Measurements from ENCODE around the gene CC2D2A. TPM values are rescaled to one million over a fixed set of nuclear protein-coding genes. Genes with fewer than 3 reads are reported as not detected.

Gene CC2D2A
- total and polyA plus RNA-seq, 2 donors: 3.3 to 3.5 TPM

- DNase-seq (ENCODE audit: low read depth in 6 of 9, low spot score in 9 of 9): no peak
- Histone ChIP-seq H3K9me3 (ENCODE audit: control insufficient read depth in 2 of 2, insufficient read depth in 1 of 2, low read length in 1 of 2) (no peaks in the 10 kb centered on the region), H3K4me3 (ENCODE audit: low read length in 2 of 2) (no peak overlapping the region), H3K27ac (ENCODE audit: low read depth in 1 of 2, low read length in 1 of 2) (no peak overlapping the region), H3K4me1 (ENCODE audit: control insufficient read depth in 2 of 2, insufficient read depth in 2 of 2, low read length in 2 of 2) (peaks cover 0 to 2% of the 10 kb centered on the region in 2 donors), H3K27me3 (ENCODE audit: control insufficient read depth in 2 of 2, insufficient read depth in 1 of 2, low read length in 1 of 2) (no peaks in the 10 kb centered on the region), H3K36me3 (ENCODE audit: control insufficient read depth in 2 of 2, insufficient read depth in 2 of 2, low read length in 1 of 2) (no peaks in the 10 kb centered on the region)
- 96% methylated on average over 2 of the region's 2 CpGs for WGBS
Observed at GRCh38 chr4:15481961-15482745, 12.5 kb downstream of the CC2D2A start.

GRCh38 chr4:15482842-15483241 lies 13.2 kb downstream of the CC2D2A start:
- Histone ChIP-seq H3K27me3 (ENCODE audit: control insufficient read depth in 2 of 2, insufficient read depth in 1 of 2, low read length in 1 of 2) (no peaks in the 10 kb centered on the region), H3K36me3 (ENCODE audit: control insufficient read depth in 2 of 2, insufficient read depth in 2 of 2, low read length in 1 of 2) (no peaks in the 10 kb centered on the region), H3K4me1 (ENCODE audit: control insufficient read depth in 2 of 2, insufficient read depth in 2 of 2, low read length in 2 of 2) (peaks cover 0 to 2% of the 10 kb centered on the region in 2 donors), H3K4me3 (ENCODE audit: low read length in 2 of 2) (no peak overlapping the region), H3K27ac (ENCODE audit: low read depth in 1 of 2, low read length in 1 of 2) (no peak overlapping the region), H3K9me3 (ENCODE audit: control insufficient read depth in 2 of 2, insufficient read depth in 1 of 2, low read length in 1 of 2) (no peaks in the 10 kb centered on the region)
- WGBS: 95% methylated on average over 2 of the region's 2 CpGs
- no peak for DNase-seq (ENCODE audit: low read depth in 6 of 9, low spot score in 9 of 9)

- no peaks in the 10 kb centered on the region for H3K36me3 ChIP-seq (ENCODE audit: control insufficient read depth in 2 of 2, insufficient read depth in 2 of 2, low read length in 1 of 2)
- H3K27ac ChIP-seq (ENCODE audit: low read depth in 1 of 2, low read length in 1 of 2): no peak overlapping the region
- H3K9me3 ChIP-seq (ENCODE audit: control insufficient read depth in 2 of 2, insufficient read depth in 1 of 2, low read length in 1 of 2): peaks cover 0 to 3% of the 10 kb centered on the region in 2 donors
- H3K27me3 ChIP-seq (ENCODE audit: control insufficient read depth in 2 of 2, insufficient read depth in 1 of 2, low read length in 1 of 2): no peaks in the 10 kb centered on the region
- no peaks in the 10 kb centered on the region for H3K4me1 ChIP-seq (ENCODE audit: control insufficient read depth in 2 of 2, insufficient read depth in 2 of 2, low read length in 2 of 2)
- DNase-seq (ENCODE audit: low read depth in 6 of 9, low spot score in 9 of 9): no peak
- H3K4me3 ChIP-seq (ENCODE audit: low read length in 2 of 2): no peak overlapping the region
Observed at GRCh38 chr4:15488136-15488535, 18.5 kb downstream of the CC2D2A start.

- Histone ChIP-seq H3K36me3 (ENCODE audit: control insufficient read depth in 2 of 2, insufficient read depth in 2 of 2, low read length in 1 of 2) (no peaks in the 10 kb centered on the region), H3K9me3 (ENCODE audit: control insufficient read depth in 2 of 2, insufficient read depth in 1 of 2, low read length in 1 of 2) (peaks cover 0 to 3% of the 10 kb centered on the region in 2 donors), H3K4me1 (ENCODE audit: control insufficient read depth in 2 of 2, insufficient read depth in 2 of 2, low read length in 2 of 2) (no peaks in the 10 kb centered on the region), H3K27ac (ENCODE audit: low read depth in 1 of 2, low read length in 1 of 2) (no peak overlapping the region), H3K27me3 (ENCODE audit: control insufficient read depth in 2 of 2, insufficient read depth in 1 of 2, low read length in 1 of 2) (no peaks in the 10 kb centered on the region), H3K4me3 (ENCODE audit: low read length in 2 of 2) (no peak overlapping the region)
- DNase-seq (ENCODE audit: low read depth in 6 of 9, low spot score in 9 of 9): no peak
- 97% methylated on average over 6 of the region's 6 CpGs for WGBS
Observed at GRCh38 chr4:15488658-15489470, 19.2 kb downstream of the CC2D2A start.

- no peak overlapping the region for H3K4me3 ChIP-seq (ENCODE audit: low read length in 2 of 2)
- no peaks in the 10 kb centered on the region for H3K36me3 ChIP-seq (ENCODE audit: control insufficient read depth in 2 of 2, insufficient read depth in 2 of 2, low read length in 1 of 2)
- H3K27me3 ChIP-seq (ENCODE audit: control insufficient read depth in 2 of 2, insufficient read depth in 1 of 2, low read length in 1 of 2): no peaks in the 10 kb centered on the region
- no peak overlapping the region for H3K27ac ChIP-seq (ENCODE audit: low read depth in 1 of 2, low read length in 1 of 2)
- 95% methylated on average over 2 of the region's 2 CpGs for WGBS
- no peaks in the 10 kb centered on the region for H3K4me1 ChIP-seq (ENCODE audit: control insufficient read depth in 2 of 2, insufficient read depth in 2 of 2, low read length in 2 of 2)
- peaks cover 0 to 3% of the 10 kb centered on the region in 2 donors for H3K9me3 ChIP-seq (ENCODE audit: control insufficient read depth in 2 of 2, insufficient read depth in 1 of 2, low read length in 1 of 2)
- DNase-seq (ENCODE audit: low read depth in 6 of 9, low spot score in 9 of 9): no peak
Observed at GRCh38 chr4:15489551-15489950, 19.9 kb downstream of the CC2D2A start.

GRCh38 chr4:15493411-15493810 lies 23.7 kb downstream of the CC2D2A start:
- H3K9me3 ChIP-seq (ENCODE audit: control insufficient read depth in 2 of 2, insufficient read depth in 1 of 2, low read length in 1 of 2): peaks cover 0 to 3% of the 10 kb centered on the region in 2 donors

GRCh38 chr4:15495621-15496020 lies 25.9 kb downstream of the CC2D2A start:
- Histone ChIP-seq H3K36me3 (ENCODE audit: control insufficient read depth in 2 of 2, insufficient read depth in 2 of 2, low read length in 1 of 2) (no peaks in the 10 kb centered on the region), H3K27me3 (ENCODE audit: control insufficient read depth in 2 of 2, insufficient read depth in 1 of 2, low read length in 1 of 2) (no peaks in the 10 kb centered on the region), H3K4me3 (ENCODE audit: low read length in 2 of 2) (no peak overlapping the region), H3K4me1 (ENCODE audit: control insufficient read depth in 2 of 2, insufficient read depth in 2 of 2, low read length in 2 of 2) (no peaks in the 10 kb centered on the region), H3K9me3 (ENCODE audit: control insufficient read depth in 2 of 2, insufficient read depth in 1 of 2, low read length in 1 of 2) (no peaks in the 10 kb centered on the region), H3K27ac (ENCODE audit: low read depth in 1 of 2, low read length in 1 of 2) (no peak overlapping the region)
- no peak for DNase-seq (ENCODE audit: low read depth in 6 of 9, low spot score in 9 of 9)
- 100% methylated on average over 1 of the region's 1 CpG for WGBS

More at GRCh38 chr4:15493411-15493810, 23.7 kb downstream of the CC2D2A start:
- no peak for DNase-seq (ENCODE audit: low read depth in 6 of 9, low spot score in 9 of 9)
- no peak overlapping the region for H3K4me3 ChIP-seq (ENCODE audit: low read length in 2 of 2)
- no peak overlapping the region for H3K27ac ChIP-seq (ENCODE audit: low read depth in 1 of 2, low read length in 1 of 2)
- H3K27me3 ChIP-seq (ENCODE audit: control insufficient read depth in 2 of 2, insufficient read depth in 1 of 2, low read length in 1 of 2): no peaks in the 10 kb centered on the region
- no peaks in the 10 kb centered on the region for H3K36me3 ChIP-seq (ENCODE audit: control insufficient read depth in 2 of 2, insufficient read depth in 2 of 2, low read length in 1 of 2)
- H3K4me1 ChIP-seq (ENCODE audit: control insufficient read depth in 2 of 2, insufficient read depth in 2 of 2, low read length in 2 of 2): no peaks in the 10 kb centered on the region

- Histone ChIP-seq H3K9me3 (ENCODE audit: control insufficient read depth in 2 of 2, insufficient read depth in 1 of 2, low read length in 1 of 2) (no peaks in the 10 kb centered on the region), H3K4me1 (ENCODE audit: control insufficient read depth in 2 of 2, insufficient read depth in 2 of 2, low read length in 2 of 2) (no peaks in the 10 kb centered on the region), H3K36me3 (ENCODE audit: control insufficient read depth in 2 of 2, insufficient read depth in 2 of 2, low read length in 1 of 2) (no peaks in the 10 kb centered on the region), H3K27ac (ENCODE audit: low read depth in 1 of 2, low read length in 1 of 2) (no peak overlapping the region), H3K4me3 (ENCODE audit: low read length in 2 of 2) (no peak overlapping the region), H3K27me3 (ENCODE audit: control insufficient read depth in 2 of 2, insufficient read depth in 1 of 2, low read length in 1 of 2) (no peaks in the 10 kb centered on the region)
- no peak for DNase-seq (ENCODE audit: low read depth in 6 of 9, low spot score in 9 of 9)
- 91% methylated on average over 3 of the region's 3 CpGs for WGBS
Observed at GRCh38 chr4:15498356-15498755, 28.7 kb downstream of the CC2D2A start.

GRCh38 chr4:15500701-15501100 lies 31.0 kb downstream of the CC2D2A start:
- Histone ChIP-seq H3K9me3 (ENCODE audit: control insufficient read depth in 2 of 2, insufficient read depth in 1 of 2, low read length in 1 of 2) (no peaks in the 10 kb centered on the region), H3K4me1 (ENCODE audit: control insufficient read depth in 2 of 2, insufficient read depth in 2 of 2, low read length in 2 of 2) (no peaks in the 10 kb centered on the region), H3K27me3 (ENCODE audit: control insufficient read depth in 2 of 2, insufficient read depth in 1 of 2, low read length in 1 of 2) (no peaks in the 10 kb centered on the region), H3K36me3 (ENCODE audit: control insufficient read depth in 2 of 2, insufficient read depth in 2 of 2, low read length in 1 of 2) (no peaks in the 10 kb centered on the region), H3K4me3 (ENCODE audit: low read length in 2 of 2) (no peak overlapping the region), H3K27ac (ENCODE audit: low read depth in 1 of 2, low read length in 1 of 2) (no peak overlapping the region)
- 96% methylated on average over 7 of the region's 7 CpGs for WGBS
- DNase-seq (ENCODE audit: low read depth in 6 of 9, low spot score in 9 of 9): no peak
